ENCODE data around the gene PRSS58.

Gene PRSS58

GRCh38 chr7:142279601-142280000 lies 21.7 kb upstream of the PRSS58 start:
- H3K79me2 ChIP-seq (ENCODE audit: insufficient read depth, low read length), result no peaks in the 10 kb centered on the region
- no peak overlapping the region for H3K9ac ChIP-seq (ENCODE audit: low read depth, low read length)
- H4K20me1 ChIP-seq (ENCODE audit: insufficient read depth, low read length), result no peaks in the 10 kb centered on the region
- no peak overlapping the region for H3K4me3 ChIP-seq (ENCODE audit: low read depth in 1 of 2, low read length in 2 of 2)
- no peak overlapping the region for H3K4me2 ChIP-seq (ENCODE audit: insufficient read depth, low read length)
- peaks cover 7% of the 10 kb centered on the region for H3K9me3 ChIP-seq (ENCODE audit: insufficient read depth, low read length, severe bottlenecking)
- H3K4me1 ChIP-seq (ENCODE audit: insufficient read depth, low read length), result no peaks in the 10 kb centered on the region
- DNase-seq (no peak), ATAC-seq (ENCODE audit: insufficient read depth, low read depth) (no peak)
- peaks cover 5% of the 10 kb centered on the region for H3K27me3 ChIP-seq (ENCODE audit: insufficient read depth, low read length, poor library complexity)
- TF ChIP-seq EZH2 (IDR thresholded peaks at IDR 0.05; ENCODE audit: borderline replicate concordance, low read depth, low read length, severe bottlenecking) (no peak), CTCF (IDR thresholded peaks at IDR 0.05; ENCODE audit: borderline replicate concordance, extremely low read depth, low read length, poor library complexity, severe bottlenecking) (no peak)
- H2AFZ ChIP-seq (ENCODE audit: low read depth, low read length), result no peak overlapping the region
- no peaks in the 10 kb centered on the region for H3K36me3 ChIP-seq (ENCODE audit: insufficient read depth, low read length)
- H3K27ac ChIP-seq (ENCODE audit: low read length), result no peak overlapping the region

- ATAC-seq (ENCODE audit: insufficient read depth, low read depth) (no peak), DNase-seq (no peak)
- H2AFZ ChIP-seq (ENCODE audit: low read depth, low read length), result no peak overlapping the region
- H3K4me1 ChIP-seq (ENCODE audit: insufficient read depth, low read length), result no peaks in the 10 kb centered on the region
- H3K4me3 ChIP-seq (ENCODE audit: low read depth in 1 of 2, low read length in 2 of 2), result no peak overlapping the region
- H4K20me1 ChIP-seq (ENCODE audit: insufficient read depth, low read length), result no peaks in the 10 kb centered on the region
- no peak overlapping the region for H3K27ac ChIP-seq (ENCODE audit: low read length)
- no peaks in the 10 kb centered on the region for H3K36me3 ChIP-seq (ENCODE audit: insufficient read depth, low read length)
- peaks cover 12% of the 10 kb centered on the region for H3K27me3 ChIP-seq (ENCODE audit: insufficient read depth, low read length, poor library complexity)
- no peak for TF ChIP-seq CTCF (IDR thresholded peaks at IDR 0.05; ENCODE audit: borderline replicate concordance, extremely low read depth, low read length, poor library complexity, severe bottlenecking)
- TF ChIP-seq EZH2 (IDR thresholded peaks at IDR 0.05; ENCODE audit: borderline replicate concordance, low read depth, low read length, severe bottlenecking), result no peak
- H3K4me2 ChIP-seq (ENCODE audit: insufficient read depth, low read length), result no peak overlapping the region
- peaks cover 7% of the 10 kb centered on the region for H3K9me3 ChIP-seq (ENCODE audit: insufficient read depth, low read length, severe bottlenecking)
- H3K79me2 ChIP-seq (ENCODE audit: insufficient read depth, low read length), result no peaks in the 10 kb centered on the region
- H3K9ac ChIP-seq (ENCODE audit: low read depth, low read length), result no peak overlapping the region
Measured at GRCh38 chr7:142275028-142275427, 17.2 kb upstream of the PRSS58 start.

- peaks cover 7% of the 10 kb centered on the region for H3K9me3 ChIP-seq (ENCODE audit: insufficient read depth, low read length, severe bottlenecking)
- H3K4me2 ChIP-seq (ENCODE audit: insufficient read depth, low read length), result no peak overlapping the region
- no peaks in the 10 kb centered on the region for H3K79me2 ChIP-seq (ENCODE audit: insufficient read depth, low read length)
- no peaks in the 10 kb centered on the region for H3K4me1 ChIP-seq (ENCODE audit: insufficient read depth, low read length)
- no peak overlapping the region for H3K9ac ChIP-seq (ENCODE audit: low read depth, low read length)
- no peak overlapping the region for H2AFZ ChIP-seq (ENCODE audit: low read depth, low read length)
- H3K4me3 ChIP-seq (ENCODE audit: low read depth in 1 of 2, low read length in 2 of 2), result no peak overlapping the region
- H3K36me3 ChIP-seq (ENCODE audit: insufficient read depth, low read length), result no peaks in the 10 kb centered on the region
- no peaks in the 10 kb centered on the region for H4K20me1 ChIP-seq (ENCODE audit: insufficient read depth, low read length)
- no peak for TF ChIP-seq CTCF (IDR thresholded peaks at IDR 0.05; ENCODE audit: borderline replicate concordance, extremely low read depth, low read length, poor library complexity, severe bottlenecking)
- TF ChIP-seq EZH2 (IDR thresholded peaks at IDR 0.05; ENCODE audit: borderline replicate concordance, low read depth, low read length, severe bottlenecking), result no peak
- no peak for ATAC-seq (ENCODE audit: insufficient read depth, low read depth)
- no peak for DNase-seq
- peaks cover 9% of the 10 kb centered on the region for H3K27me3 ChIP-seq (ENCODE audit: insufficient read depth, low read length, poor library complexity)
- H3K27ac ChIP-seq (ENCODE audit: low read length), result no peak overlapping the region
Measured at GRCh38 chr7:142272841-142273240, 15.0 kb upstream of the PRSS58 start.

Measured in DND-41 (cell line).